ENCODE measurements around the gene SYTL5. TPM values are rescaled to one million over a fixed set of nuclear protein-coding genes. Genes with fewer than 3 reads are reported as not detected.
A peak's percentile ranks its signal among the peaks of the same experiment; 100 is the strongest.

Gene SYTL5
- total and polyA plus RNA-seq, 4 donors = 0.83 to 8.4 (median 1.5) TPM

GRCh38 chrX:38050806-38051205, 44.5 kb downstream of the SYTL5 start:
- no peaks in the 10 kb centered on the region for H3K36me3 ChIP-seq (ENCODE audit: control insufficient read depth in 4 of 4, insufficient read depth in 4 of 4, low read length in 4 of 4)
- ATAC-seq (ENCODE audit: insufficient read depth, low FRiP score) = no peak
- H3K9ac ChIP-seq (ENCODE audit: insufficient read depth in 1 of 2, low read length in 2 of 2) = no peak overlapping the region
- H3K4me1 ChIP-seq (ENCODE audit: control insufficient read depth in 5 of 5, insufficient read depth in 5 of 5, low read length in 5 of 5) = no peaks in the 10 kb centered on the region
- H3K27me3 ChIP-seq (ENCODE audit: control insufficient read depth in 3 of 3, insufficient read depth in 3 of 3, low read length in 2 of 3) = peaks cover 0 to 3% (median 2%) of the 10 kb centered on the region in 3 donors
- DNase-seq = no peak
- no peak overlapping the region for H3K4me3 ChIP-seq
- whole genome bisulfite sequencing, 2 donors = 40 to 71% methylated on average over 1 of the region's 1 CpG
- H3K9me3 ChIP-seq (ENCODE audit: control insufficient read depth in 4 of 4, insufficient read depth in 3 of 4, low read length in 3 of 4) = peaks cover 0 to 2% (median 0%) of the 10 kb centered on the region in 4 donors
- no peak overlapping the region for H3K27ac ChIP-seq (ENCODE audit: low read depth in 1 of 2, low read length in 1 of 2)
- no peak for TF ChIP-seq CTCF (IDR thresholded peaks at IDR 0.05; ENCODE audit: control extremely low read depth, extremely low read depth)

- no peak for ATAC-seq (ENCODE audit: insufficient read depth, low FRiP score)
- no peak for TF ChIP-seq CTCF (IDR thresholded peaks at IDR 0.05; ENCODE audit: control extremely low read depth, extremely low read depth)
- H3K9ac ChIP-seq (ENCODE audit: insufficient read depth in 1 of 2, low read length in 2 of 2) = no peak overlapping the region
- no peaks in the 10 kb centered on the region for H3K9me3 ChIP-seq (ENCODE audit: control insufficient read depth in 4 of 4, insufficient read depth in 3 of 4, low read length in 3 of 4)
- H3K36me3 ChIP-seq (ENCODE audit: control insufficient read depth in 4 of 4, insufficient read depth in 4 of 4, low read length in 4 of 4) = no peaks in the 10 kb centered on the region
- no peak overlapping the region for H3K27ac ChIP-seq (ENCODE audit: low read depth in 1 of 2, low read length in 1 of 2)
- peaks cover 0 to 3% (median 2%) of the 10 kb centered on the region in 3 donors for H3K27me3 ChIP-seq (ENCODE audit: control insufficient read depth in 3 of 3, insufficient read depth in 3 of 3, low read length in 2 of 3)
- peak in 1 of 3 donors; percentile 14 for DNase-seq
- H3K4me1 ChIP-seq (ENCODE audit: control insufficient read depth in 5 of 5, insufficient read depth in 5 of 5, low read length in 5 of 5) = no peaks in the 10 kb centered on the region
- H3K4me3 ChIP-seq = no peak overlapping the region
- 62 to 89% methylated on average over 1 of the region's 1 CpG for WGBS, 2 donors
These were observed 45.7 kb downstream of the SYTL5 start for GRCh38 chrX:38052096-38052495.

- Histone ChIP-seq H3K36me3 (ENCODE audit: control insufficient read depth in 4 of 4, insufficient read depth in 4 of 4, low read length in 4 of 4) (no peaks in the 10 kb centered on the region), H3K9me3 (ENCODE audit: control insufficient read depth in 4 of 4, insufficient read depth in 3 of 4, low read length in 3 of 4) (no peaks in the 10 kb centered on the region), H3K27ac (ENCODE audit: low read depth in 1 of 2, low read length in 1 of 2) (no peak overlapping the region), H3K9ac (ENCODE audit: insufficient read depth in 1 of 2, low read length in 2 of 2) (no peak overlapping the region), H3K4me1 (ENCODE audit: control insufficient read depth in 5 of 5, insufficient read depth in 5 of 5, low read length in 5 of 5) (no peaks in the 10 kb centered on the region), H3K4me3 (no peak overlapping the region), H3K27me3 (ENCODE audit: control insufficient read depth in 3 of 3, insufficient read depth in 3 of 3, low read length in 2 of 3) (peaks cover 0 to 3% (median 2%) of the 10 kb centered on the region in 3 donors)
- no peak for TF ChIP-seq CTCF (IDR thresholded peaks at IDR 0.05; ENCODE audit: control extremely low read depth, extremely low read depth)
- DNase-seq (peak in 2 of 3 donors; percentile 64 to 80), ATAC-seq (ENCODE audit: insufficient read depth, low FRiP score) (no peak)
- 40 to 49% methylated on average over 4 of the region's 4 CpGs for WGBS, 2 donors
These were observed 49.0 kb downstream of the SYTL5 start for GRCh38 chrX:38055170-38055847.
